ENCODE results near the gene HHATL.
A peak's percentile ranks its signal among the peaks of the same experiment; 100 is the strongest.

The HHATL gene

GRCh38 chr3:42663581-42664437 lies 38.8 kb downstream of the HHATL start:
- in situ Hi-C loops (cut with MboI; ENCODE audit: low pct_unique_long_range_greater_than_20kb, low sequenced_read_pairs, unreplicated experiment) = no loop called here
- peak; percentile 67 for DNase-seq (ENCODE audit: low spot score)
- TF ChIP-seq, protein P1, sequence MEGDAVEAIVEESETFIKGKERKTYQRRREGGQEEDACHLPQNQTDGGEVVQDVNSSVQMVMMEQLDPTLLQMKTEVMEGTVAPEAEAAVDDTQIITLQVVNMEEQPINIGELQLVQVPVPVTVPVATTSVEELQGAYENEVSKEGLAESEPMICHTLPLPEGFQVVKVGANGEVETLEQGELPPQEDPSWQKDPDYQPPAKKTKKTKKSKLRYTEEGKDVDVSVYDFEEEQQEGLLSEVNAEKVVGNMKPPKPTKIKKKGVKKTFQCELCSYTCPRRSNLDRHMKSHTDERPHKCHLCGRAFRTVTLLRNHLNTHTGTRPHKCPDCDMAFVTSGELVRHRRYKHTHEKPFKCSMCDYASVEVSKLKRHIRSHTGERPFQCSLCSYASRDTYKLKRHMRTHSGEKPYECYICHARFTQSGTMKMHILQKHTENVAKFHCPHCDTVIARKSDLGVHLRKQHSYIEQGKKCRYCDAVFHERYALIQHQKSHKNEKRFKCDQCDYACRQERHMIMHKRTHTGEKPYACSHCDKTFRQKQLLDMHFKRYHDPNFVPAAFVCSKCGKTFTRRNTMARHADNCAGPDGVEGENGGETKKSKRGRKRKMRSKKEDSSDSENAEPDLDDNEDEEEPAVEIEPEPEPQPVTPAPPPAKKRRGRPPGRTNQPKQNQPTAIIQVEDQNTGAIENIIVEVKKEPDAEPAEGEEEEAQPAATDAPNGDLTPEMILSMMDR (IDR thresholded peaks at IDR 0.05; ENCODE audit: extremely low read depth, insufficient read depth, missing control alignments) = no peak

- peak; percentile 31 for DNase-seq (ENCODE audit: low spot score)
Measured at GRCh38 chr3:42662813-42663535, 39.6 kb downstream of the HHATL start.

GRCh38 chr3:42662037-42662812 lies 40.4 kb downstream of the HHATL start:
- in situ Hi-C loops (cut with MboI; ENCODE audit: low pct_unique_long_range_greater_than_20kb, low sequenced_read_pairs, unreplicated experiment) = no loop called here
- TF ChIP-seq, protein P1 (IDR thresholded peaks at IDR 0.05; ENCODE audit: extremely low read depth, insufficient read depth, missing control alignments) = no peak
- peak; percentile 28 for DNase-seq (ENCODE audit: low spot score)

More at GRCh38 chr3:42662813-42663535, 39.6 kb downstream of the HHATL start:
- in situ Hi-C loops (cut with MboI; ENCODE audit: low pct_unique_long_range_greater_than_20kb, low sequenced_read_pairs, unreplicated experiment) = no loop called here
- TF ChIP-seq, protein P1 (IDR thresholded peaks at IDR 0.05; ENCODE audit: extremely low read depth, insufficient read depth, missing control alignments) = no peak

GRCh38 chr3:42661593-42662022 lies 41.0 kb downstream of the HHATL start:
- in situ Hi-C loops (cut with MboI; ENCODE audit: low pct_unique_long_range_greater_than_20kb, low sequenced_read_pairs, unreplicated experiment) = no loop called here
- DNase-seq (ENCODE audit: low spot score) = peak; percentile 22
- TF ChIP-seq, protein P1 (IDR thresholded peaks at IDR 0.05; ENCODE audit: extremely low read depth, insufficient read depth, missing control alignments) = no peak

DNA sequence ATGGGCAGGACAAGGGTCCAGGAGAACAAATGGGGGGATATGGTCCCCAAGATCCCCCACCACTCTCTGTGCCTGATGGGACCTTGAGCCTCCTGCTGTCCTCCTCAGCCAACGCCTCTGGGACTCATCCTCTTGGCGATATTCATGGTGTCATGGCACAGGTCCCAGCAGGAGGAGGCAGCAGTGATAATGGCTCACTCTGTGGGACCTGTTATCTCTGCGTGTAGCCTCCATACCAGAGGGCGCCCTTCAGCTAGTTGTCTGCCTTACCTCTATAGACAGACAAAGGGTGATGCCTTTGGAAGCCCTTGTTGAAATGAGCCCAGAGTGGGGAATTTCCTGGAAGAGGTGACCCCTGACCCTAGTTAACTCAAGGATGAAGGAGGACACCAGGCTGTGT lies 41.7 kb downstream of the HHATL start:
- peak; percentile 64 for DNase-seq (ENCODE audit: low spot score)
- TF ChIP-seq, protein P1 (IDR thresholded peaks at IDR 0.05; ENCODE audit: extremely low read depth, insufficient read depth, missing control alignments) = peak; percentile 21
- in situ Hi-C loops (cut with MboI; ENCODE audit: low pct_unique_long_range_greater_than_20kb, low sequenced_read_pairs, unreplicated experiment) = no loop called here

DNA sequence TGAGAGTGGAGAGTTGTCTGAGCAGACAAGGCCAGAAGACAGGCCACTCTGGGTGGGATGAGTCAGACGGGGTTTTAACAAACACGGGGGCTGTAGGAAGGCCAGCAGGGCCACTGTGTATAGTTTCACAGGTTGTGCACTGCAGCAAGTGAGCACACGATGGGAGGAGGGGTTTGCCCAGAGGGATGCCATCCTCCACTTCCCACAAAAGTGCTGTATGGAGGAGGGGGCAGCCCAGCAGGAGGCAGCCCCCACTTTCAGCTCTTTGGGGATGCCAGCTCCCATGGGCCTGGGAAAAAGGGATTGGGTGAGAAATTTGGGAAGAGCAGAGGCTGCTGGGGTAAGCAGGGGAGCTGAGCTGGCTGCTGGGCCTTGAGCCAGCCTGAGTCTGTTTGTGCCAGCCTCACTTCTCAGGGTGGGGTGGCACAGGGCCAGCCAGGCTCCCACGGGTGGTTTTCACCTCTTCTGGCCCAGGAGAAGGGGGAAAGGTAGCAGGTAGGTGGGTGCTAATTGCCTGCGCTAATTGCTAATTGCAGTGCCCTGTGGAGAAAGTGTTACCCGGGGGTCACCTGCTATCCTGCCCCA lies 42.4 kb downstream of the HHATL start:
- TF ChIP-seq, protein P1 (IDR thresholded peaks at IDR 0.05; ENCODE audit: extremely low read depth, insufficient read depth, missing control alignments) = no peak
- DNase-seq (ENCODE audit: low spot score) = no peak
- in situ Hi-C loops (cut with MboI; ENCODE audit: low pct_unique_long_range_greater_than_20kb, low sequenced_read_pairs, unreplicated experiment) = no loop called here
